HTR-8/SVneo (cell line): ENCODE data around the gene DUSP8.

Source experiments
- DNase-seq: peaks from one replicate; pipeline ENCODE4 v3.0.0; 2011; ENCODE audit warnings: low spot score, mixed read lengths; ENCODE audit not compliant: insufficient read length
- FAIRE-seq: peaks from 2 replicates; lab custom pipeline; 2011; peaks lifted over from hg19 to GRCh38; lab: Jason Lieb, UNC

The DUSP8 gene

GRCh38 chr11:1534682-1535081, 37.4 kb downstream of the DUSP8 start:
- FAIRE-seq (no peak), DNase-seq (no peak)

- FAIRE-seq (no peak), DNase-seq (no peak)
Observed at GRCh38 chr11:1534171-1534570, 37.9 kb downstream of the DUSP8 start.

DNA sequence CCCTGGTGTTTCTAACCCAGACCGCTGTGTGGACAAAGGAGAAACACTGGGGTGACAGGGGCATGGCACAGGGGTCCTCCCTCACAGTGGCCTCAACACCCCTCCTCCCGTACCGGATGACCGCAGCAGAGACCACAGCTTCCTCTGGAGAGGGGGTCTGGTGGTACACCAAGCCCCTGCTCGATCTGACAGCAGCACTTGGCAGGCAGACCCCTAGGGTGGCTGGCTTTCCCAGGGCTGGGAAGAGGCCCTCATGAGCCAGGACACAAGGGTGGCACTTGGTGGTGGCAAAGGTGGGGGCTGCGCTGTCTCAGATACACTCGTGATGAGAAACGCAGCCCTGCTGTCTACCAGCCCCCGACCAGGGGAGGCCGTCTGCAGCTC, 38.7 kb downstream of the DUSP8 start:
- FAIRE-seq (no peak), DNase-seq (no peak)

GRCh38 chr11:1532606-1533341, 39.3 kb downstream of the DUSP8 start:
- DNase-seq (no peak), FAIRE-seq (no peak)

DNA sequence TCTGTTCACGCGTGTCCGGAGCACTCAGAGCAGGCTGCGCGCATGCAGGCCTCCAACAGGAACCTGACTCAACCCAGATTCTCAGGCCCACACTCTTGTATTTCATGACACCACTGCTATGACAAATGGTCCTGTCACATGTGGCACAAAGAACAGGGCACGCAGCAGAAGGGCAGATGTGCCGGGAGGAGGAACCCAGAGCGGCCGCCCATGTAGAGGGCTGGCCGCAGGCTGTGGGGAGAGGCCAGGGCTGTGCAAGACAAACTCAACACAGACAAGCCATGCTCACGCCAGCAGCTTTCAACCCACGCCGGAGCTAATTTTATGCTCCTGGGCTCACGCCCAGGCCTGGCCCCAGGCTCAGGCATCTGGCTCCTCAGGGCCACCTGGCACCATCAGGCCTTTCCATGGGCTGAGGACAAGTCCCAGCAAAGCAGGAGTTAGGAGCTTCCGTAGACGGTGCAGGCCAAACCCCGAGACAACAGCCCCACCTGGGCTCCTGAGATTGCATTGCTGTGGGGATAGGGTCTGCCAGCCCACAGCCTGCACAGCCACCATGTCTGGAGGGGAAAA, 40.0 kb downstream of the DUSP8 start:
- FAIRE-seq (no peak), DNase-seq (no peak)

- DNase-seq (no peak), FAIRE-seq (no peak)
Observed at GRCh38 chr11:1531449-1532013, 40.5 kb downstream of the DUSP8 start.

DNA sequence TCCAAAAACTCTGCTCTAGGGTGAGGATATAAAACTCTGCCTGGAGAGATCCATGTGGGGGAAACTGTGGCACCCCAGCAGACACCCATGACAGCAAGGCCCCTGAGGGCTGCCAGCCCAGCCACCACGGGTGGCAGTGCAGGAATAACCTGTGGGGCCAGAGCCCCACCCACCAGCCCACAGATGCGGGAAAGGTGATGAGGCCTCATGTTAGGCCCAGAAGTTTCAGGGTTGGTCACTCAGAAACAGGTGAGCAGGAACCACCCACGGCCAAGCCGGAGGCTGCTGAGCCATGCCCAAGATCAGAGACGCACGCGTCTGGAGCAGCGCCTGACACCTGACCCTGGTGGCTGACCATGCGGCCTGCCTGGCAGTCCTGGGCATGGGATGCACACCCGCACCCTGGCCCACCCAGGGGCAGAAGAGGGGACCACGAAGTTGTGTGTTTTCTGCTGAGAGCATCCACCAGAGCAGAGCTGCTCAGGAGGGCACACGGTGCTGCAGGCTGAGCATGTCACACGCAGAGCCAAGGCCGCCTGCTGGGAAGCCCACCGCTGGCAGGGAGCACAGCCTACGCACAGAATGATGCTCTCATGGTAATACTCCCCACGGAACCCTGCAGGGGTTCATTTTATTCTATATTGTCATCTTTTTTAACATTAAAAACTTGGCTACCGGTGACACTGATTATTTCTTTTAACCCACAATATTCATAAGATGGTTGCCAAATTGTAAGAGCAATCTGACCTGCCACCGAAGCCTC, 41.2 kb downstream of the DUSP8 start:
- no peak for FAIRE-seq

GRCh38 chr11:1529774-1530173, 42.3 kb downstream of the DUSP8 start:
- no peak for DNase-seq
- FAIRE-seq = no peak

More for the DNA sequence above, 41.2 kb downstream of the DUSP8 start:
- DNase-seq = no peak

GRCh38 chr11:1529286-1529685, 42.8 kb downstream of the DUSP8 start:
- no peak for FAIRE-seq
- no peak for DNase-seq

- FAIRE-seq (no peak), DNase-seq (no peak)
Observed at GRCh38 chr11:1528710-1529109, 43.4 kb downstream of the DUSP8 start.

DNA sequence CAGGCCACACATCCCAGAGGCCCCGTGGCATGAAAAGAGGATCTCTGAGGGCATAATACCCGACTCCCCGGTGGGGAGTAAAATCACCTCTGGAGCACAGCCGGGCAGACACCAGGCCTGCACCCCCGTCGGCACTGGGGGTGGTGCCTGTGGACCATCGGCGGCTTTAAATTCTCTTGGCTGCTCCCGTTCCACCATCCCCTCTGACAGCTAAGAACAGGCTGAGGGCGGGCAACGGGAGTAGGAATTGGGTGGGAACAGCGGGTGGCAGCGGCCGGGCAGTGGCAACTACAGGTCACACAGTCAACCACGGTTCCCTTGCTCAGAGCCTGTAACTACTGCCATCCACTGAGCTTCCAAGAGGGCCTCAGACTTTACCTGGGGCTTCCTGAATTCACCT, 45.3 kb downstream of the DUSP8 start:
- DNase-seq = no peak
- no peak for FAIRE-seq

DNA sequence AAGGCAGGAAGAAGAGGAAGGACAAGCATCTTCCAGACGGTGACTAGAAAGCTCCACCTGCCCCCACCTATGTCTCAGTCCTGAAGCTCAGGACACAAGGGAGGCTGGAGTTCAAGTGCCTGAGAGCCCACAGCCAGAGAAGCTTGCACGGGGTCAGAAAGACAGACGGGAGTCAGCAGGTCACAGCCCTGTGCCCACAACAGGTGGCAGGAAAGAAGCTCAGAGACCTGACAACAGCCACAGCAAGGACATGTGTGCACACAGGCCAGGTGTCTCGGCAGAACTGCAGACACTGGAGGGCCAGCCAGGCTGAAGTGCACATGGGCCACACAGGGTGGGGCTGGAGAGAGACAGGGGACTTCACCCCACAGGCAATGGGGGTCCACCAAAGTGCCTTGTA, 48.3 kb downstream of the DUSP8 start:
- DNase-seq (no peak), FAIRE-seq (no peak)

DNA sequence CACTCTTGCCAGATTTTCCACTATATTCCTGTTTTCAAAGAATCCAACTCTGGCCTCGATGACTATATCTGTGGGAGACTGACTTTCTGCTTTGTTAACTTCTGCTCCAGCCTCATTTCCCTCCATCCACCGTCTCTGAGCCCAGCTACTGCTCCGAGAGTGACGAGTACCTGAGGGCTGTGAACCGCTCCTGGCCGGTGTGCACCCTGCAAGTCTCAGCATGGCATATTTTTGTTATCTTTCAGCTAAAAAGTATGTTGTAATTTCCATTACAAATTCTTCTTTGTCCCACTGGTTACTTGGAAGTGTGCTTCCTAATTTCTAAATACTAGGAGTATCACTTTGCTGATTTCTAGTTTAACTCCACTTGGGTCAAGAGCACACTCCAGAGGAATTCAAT, 49.0 kb downstream of the DUSP8 start:
- FAIRE-seq (no peak), DNase-seq (no peak)

DNA sequence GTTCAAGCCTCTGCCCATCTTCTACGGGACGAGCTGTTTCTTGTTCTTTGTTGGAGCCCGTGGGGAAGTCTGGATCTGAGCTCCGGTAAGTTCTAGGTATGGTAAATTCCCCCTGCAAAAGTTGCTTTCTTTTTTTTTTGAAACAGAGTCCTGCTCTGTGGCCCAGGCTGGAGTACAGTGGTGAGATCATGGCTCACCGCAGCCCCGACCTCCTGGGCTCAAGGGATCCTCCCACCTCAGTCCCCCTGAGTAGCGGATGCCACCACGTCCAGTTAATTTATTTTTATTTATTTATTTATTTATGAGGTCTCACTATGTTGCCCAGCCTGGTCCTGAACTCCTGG, 50.0 kb downstream of the DUSP8 start:
- FAIRE-seq (no peak), DNase-seq (no peak)

- DNase-seq (no peak), FAIRE-seq (no peak)
Observed at GRCh38 chr11:1521382-1522080, 50.5 kb downstream of the DUSP8 start.

DNA sequence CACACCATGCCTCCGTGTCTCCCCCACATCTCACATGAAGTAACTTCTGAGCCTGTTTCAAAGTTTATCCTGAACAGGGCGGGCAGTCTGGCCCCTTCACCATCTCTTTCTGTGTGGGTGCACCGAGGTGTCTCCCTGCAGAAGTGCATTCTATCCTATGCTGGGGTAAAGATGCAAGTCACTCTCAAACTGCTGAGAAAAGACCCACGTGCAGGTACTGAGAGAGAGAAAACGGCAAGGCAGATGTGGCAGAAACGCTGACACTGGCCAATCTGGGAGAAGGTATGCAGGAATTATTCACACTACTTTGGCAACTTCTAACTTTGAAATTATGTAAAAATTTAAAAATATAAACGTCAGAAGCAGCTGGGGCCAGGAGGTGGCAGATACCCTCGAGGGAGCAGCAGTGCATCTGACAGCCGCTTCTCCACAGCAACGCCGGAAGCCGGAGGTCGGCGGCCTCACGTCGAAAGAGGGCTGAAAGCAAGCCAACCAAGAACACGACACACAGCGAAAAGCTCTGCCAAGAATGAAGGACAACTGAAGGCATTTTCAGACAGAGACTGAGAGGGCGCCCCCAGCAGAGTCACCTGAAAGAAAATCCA, 51.3 kb downstream of the DUSP8 start:
- DNase-seq = no peak
- no peak for FAIRE-seq

DNA sequence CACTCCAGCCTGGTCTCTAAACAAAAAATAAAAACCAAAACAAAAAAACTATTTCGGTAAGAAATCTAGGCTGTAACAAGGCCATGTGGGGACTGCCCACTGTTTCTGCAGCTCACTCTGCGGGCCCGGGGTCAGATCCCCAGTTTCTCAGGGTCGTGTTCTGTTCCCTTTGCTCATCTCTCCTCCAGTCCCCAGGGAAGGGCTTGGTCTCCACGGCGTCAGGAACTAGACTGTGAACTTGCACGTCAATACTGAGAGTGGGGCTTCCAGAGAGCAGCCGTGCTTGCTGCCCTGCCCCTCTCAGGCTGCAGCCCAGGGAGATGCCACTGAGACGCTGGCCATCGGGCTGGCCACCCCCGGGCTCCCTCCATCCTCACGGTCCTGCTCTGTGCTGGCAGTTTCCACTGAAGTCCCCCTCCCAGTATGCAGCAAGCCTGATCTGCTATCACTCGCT, 51.8 kb downstream of the DUSP8 start:
- DNase-seq = no peak

DNA sequence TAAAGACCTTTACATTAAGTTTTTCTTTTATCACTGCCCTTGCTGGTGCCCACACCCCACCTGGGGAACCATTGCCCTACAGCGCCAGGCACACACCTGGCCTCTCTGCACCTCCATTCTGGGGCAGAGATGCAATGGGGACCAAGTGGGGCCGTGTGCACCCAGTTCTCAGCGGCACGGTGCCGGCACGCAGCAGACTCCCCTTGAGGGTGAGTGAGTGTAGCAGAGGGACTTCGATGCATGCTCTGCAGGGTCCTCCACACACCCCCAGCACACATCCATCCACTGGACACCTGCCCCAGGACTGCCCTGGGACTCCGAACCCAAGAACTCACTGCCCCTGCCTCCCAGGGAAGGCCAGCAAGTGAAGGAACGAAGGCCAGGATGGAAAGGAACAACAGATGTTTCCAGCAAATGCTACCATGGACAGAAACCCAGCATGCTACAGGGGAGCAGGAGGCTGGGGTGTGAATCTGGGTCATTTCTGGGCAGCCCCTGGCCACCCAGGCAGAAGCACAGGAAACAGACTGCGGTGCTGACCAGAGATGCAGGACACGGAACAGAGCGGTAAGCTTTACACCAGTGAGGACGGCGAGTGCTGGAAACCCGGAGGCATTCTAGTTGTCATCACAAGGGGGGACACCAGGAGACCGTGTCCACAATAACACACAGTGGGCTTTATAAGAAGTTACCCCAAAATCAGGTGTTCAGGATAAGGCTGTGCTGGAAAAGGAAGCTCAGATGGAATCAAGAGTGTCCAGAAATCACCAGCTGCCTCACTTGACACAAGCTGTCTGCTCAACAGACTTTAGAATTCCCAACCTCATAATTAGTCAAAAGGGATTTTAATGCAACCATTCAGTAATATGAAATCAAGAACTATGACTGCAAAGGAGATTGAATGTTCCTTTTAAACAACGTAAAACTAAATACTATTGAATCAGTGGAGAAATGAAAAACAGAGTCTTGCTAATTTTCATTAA, 52.8 kb downstream of the DUSP8 start:
- no peak for FAIRE-seq
- DNase-seq = no peak

More for the DNA sequence above, 51.8 kb downstream of the DUSP8 start:
- FAIRE-seq = no peak

- FAIRE-seq = no peak
- DNase-seq = no peak
Observed at GRCh38 chr11:1518301-1518700, 53.8 kb downstream of the DUSP8 start.
